Pancreas (tissue), 10 donors: ENCODE measurements around the gene CCND2. TPM values are rescaled to one million over a fixed set of nuclear protein-coding genes. Genes with fewer than 3 reads are reported as not detected.

ENCODE experiments used
- ATAC-seq, 4 donors: fragments of 200-7000 bp; cut with Tn5 transposase; one replicate each; pipeline versions ENCODE4 v1.8.0 to v1.9.1; 2020; ENCODE audit warnings: mild to moderate bottlenecking in 4 of 4, moderate library complexity in 4 of 4
- DNase-seq, 6 donors: peaks; one replicate each; pipeline ENCODE4 v3.0.0-alpha.2; 2020
- FAIRE-seq: peaks from 2 replicates; lab custom pipeline; 2012; peaks lifted over from hg19 to GRCh38; lab: Jason Lieb, UNC
- H3K27ac ChIP-seq, 4 donors: fragments of 200-600 bp; sonication (generic); 1 replicate in 3 of 4; 2 replicates in 1 of 4; pipeline versions ENCODE4 v1.5.0 to v1.8.0; 2020
- H3K27me3 ChIP-seq, 4 donors: fragments of 200-600 bp; one replicate each; pipeline ENCODE4 v1.8.0; 2021
- H3K36me3 ChIP-seq, 3 donors: fragments of 200-600 bp; sonication (generic) in 1 of 3; one replicate each; pipeline versions ENCODE4 v1.5.0 to v1.8.0; 2020 to 2021
- H3K4me1 ChIP-seq, 3 donors: fragments of 200-600 bp; one replicate each; pipeline ENCODE4 v1.8.0; 2021
- H3K4me3 ChIP-seq, 4 donors: fragments of 200-600 bp; sonication (generic) in 2 of 4; one replicate each; pipeline versions ENCODE4 v1.5.0 to v1.8.0; 2020 to 2021
- H3K9me3 ChIP-seq, 4 donors: fragments of 200-600 bp; one replicate each; pipeline ENCODE4 v1.8.0; 2021
- CTCF ChIP-seq, 4 donors: fragments of 200-600 bp; sonication (generic) in 3 of 4; IDR thresholded peaks; one replicate each; pipeline versions ENCODE4 v1.5.0 to v1.8.0; 2021; ENCODE audit warnings: antibody characterized with exemption in 4 of 4
- WGBS, 2 donors: extraction: QIAGEN DNeasy Blood & Tissue Kit; methylation state at CpG; one replicate each; pipeline ENCODE4 v1.1.7; 2013; 5-methylcytosine and 5-hydroxymethylcytosine counted together
- intact Hi-C, 3 donors: fragments of 100-400 bp; cut with DNase I; formaldehyde crosslinking; loops; one replicate each; pipeline versions ENCODE4 v1.11.1 to v1.14.2; 2022
- polyA plus RNA-seq, 2 donors: library from polyadenylated mRNA; stranded (reverse); fragments of 200-250 nt; gene quantifications; one replicate each; pipeline ENCODE4 v1.2.3, GENCODE V29; 2013
- total RNA-seq, 6 donors: library from RNA; stranded (reverse); fragmentation: NEBNext Ultra II Directional in 4 of 6; extraction: Animal tissue kit (Norgen Biotek cat#: 25700) in 4 of 6; gene quantifications; one replicate each; pipeline versions ENCODE4 v1.2.1 to v1.2.4, GENCODE V29; 2021 to 2023
- donor health status: healthy with polysubstance abuse.
- donor health status: DM: no; HTN: no; CAD: no; lungs with moderate emphysema.
- donor health status: DM: no; HTN: no; CAD: no.
- donor health status: control.
- donor health status: control.
- donor health status: Bipolar disorder and iron deficiency.
- donor health status: DM: yes; HTN: yes; CAD: no.
- donor health status: DM: no; HTN: no; CAD: no.
- donor health status: DM: no; HTN: no; CAD: no.
- donor health status: DM: yes; HTN: yes; CAD: no.

The CCND2 gene
- total and polyA plus RNA-seq, 8 donors, result 6.3 to 75.6 (median 59.7) TPM

- no peak for TF ChIP-seq CTCF (IDR thresholded peaks at IDR 0.05)
- H3K27me3 ChIP-seq, result no peaks in the 10 kb centered on the region
- no peak for DNase-seq
- no peaks in the 10 kb centered on the region for H3K4me1 ChIP-seq
- intact Hi-C loops, result no loop called here
- WGBS, 2 donors, result 88 to 90% methylated on average over 13 of the region's 13 CpGs
- no peak for ATAC-seq
- no peak overlapping the region for H3K27ac ChIP-seq
- no peaks in the 10 kb centered on the region for H3K9me3 ChIP-seq
- no peaks in the 10 kb centered on the region for H3K36me3 ChIP-seq
- H3K4me3 ChIP-seq, result no peak overlapping the region
- no peak for FAIRE-seq
Observed at GRCh38 chr12:4297617-4298016, 24.1 kb downstream of the CCND2 start.

GRCh38 chr12:4300883-4301282 lies 27.3 kb downstream of the CCND2 start:
- Histone ChIP-seq H3K4me1 (no peaks in the 10 kb centered on the region), H3K9me3 (no peaks in the 10 kb centered on the region), H3K4me3 (no peak overlapping the region), H3K27me3 (no peaks in the 10 kb centered on the region), H3K27ac (no peak overlapping the region), H3K36me3 (no peaks in the 10 kb centered on the region)
- ATAC-seq (no peak), DNase-seq (no peak), FAIRE-seq (no peak)
- WGBS, 2 donors, result 84 to 91% methylated on average over 5 of the region's 5 CpGs
- intact Hi-C loops, result no loop called here
- TF ChIP-seq CTCF (IDR thresholded peaks at IDR 0.05), result no peak

GRCh38 chr12:4301932-4302501 lies 28.5 kb downstream of the CCND2 start:
- WGBS, 2 donors, result 86 to 91% methylated on average over 11 of the region's 11 CpGs
- Histone ChIP-seq H3K36me3 (no peaks in the 10 kb centered on the region), H3K27ac (no peak overlapping the region), H3K9me3 (no peaks in the 10 kb centered on the region), H3K4me1 (no peaks in the 10 kb centered on the region), H3K27me3 (no peaks in the 10 kb centered on the region), H3K4me3 (no peak overlapping the region)
- DNase-seq, result no peak
- no peak for FAIRE-seq
- TF ChIP-seq CTCF (IDR thresholded peaks at IDR 0.05), result no peak
- intact Hi-C loops, result no loop called here
- ATAC-seq, result no peak

- no peak for FAIRE-seq
- ATAC-seq, result no peak
- Histone ChIP-seq H3K4me3 (no peak overlapping the region), H3K27me3 (no peaks in the 10 kb centered on the region), H3K36me3 (no peaks in the 10 kb centered on the region), H3K27ac (no peak overlapping the region), H3K9me3 (no peaks in the 10 kb centered on the region), H3K4me1 (no peaks in the 10 kb centered on the region)
- TF ChIP-seq CTCF (IDR thresholded peaks at IDR 0.05), result no peak
- WGBS, 2 donors, result 85 to 86% methylated on average over 8 of the region's 8 CpGs
- DNase-seq, result no peak
- intact Hi-C loops, result no loop called here
Observed at GRCh38 chr12:4302881-4303280, 29.3 kb downstream of the CCND2 start.

GRCh38 chr12:4303750-4304149 lies 30.2 kb downstream of the CCND2 start:
- no peak for FAIRE-seq
- Histone ChIP-seq H3K9me3 (no peaks in the 10 kb centered on the region), H3K27me3 (no peaks in the 10 kb centered on the region), H3K36me3 (no peaks in the 10 kb centered on the region), H3K4me3 (no peak overlapping the region), H3K27ac (no peak overlapping the region), H3K4me1 (no peaks in the 10 kb centered on the region)
- intact Hi-C loops, result no loop called here
- no peak for DNase-seq
- no peak for ATAC-seq
- 90 to 92% methylated on average over 3 of the region's 3 CpGs for WGBS, 2 donors
- no peak for TF ChIP-seq CTCF (IDR thresholded peaks at IDR 0.05)
